Measurements from ENCODE around the gene SLCO2A1. TPM values are rescaled to one million over a fixed set of nuclear protein-coding genes. Genes with fewer than 3 reads are reported as not detected.

Gene SLCO2A1
- total and polyA plus RNA-seq, 2 donors (not counting 1 experiment from before 2014, with no cell fraction given): under 0.01 to 0.12 TPM

- Histone ChIP-seq H3K9ac (ENCODE audit: insufficient read depth, low read length) (no peak overlapping the region), H3K4me3 (replicated peaks in 1 of 4; ENCODE audit: control extremely low read depth in 1 of 4, insufficient read depth in 1 of 4, low read depth in 3 of 4, low read length in 4 of 4) (no peak overlapping the region), H3K4me2 (ENCODE audit: extremely low read depth, insufficient read depth, low read length) (no peak overlapping the region), H3K27me3 (ENCODE audit: control insufficient read depth, insufficient read depth, low read length) (no peaks in the 10 kb centered on the region), H3K9me3 (ENCODE audit: control insufficient read depth, insufficient read depth, low read depth, low read length) (no peaks in the 10 kb centered on the region), H3K4me1 (ENCODE audit: control insufficient read depth, extremely low read depth, insufficient read depth, low read length) (no peaks in the 10 kb centered on the region), H3K36me3 (ENCODE audit: control insufficient read depth, insufficient read depth, low read length) (no peaks in the 10 kb centered on the region), H3K79me2 (ENCODE audit: control insufficient read depth, insufficient read depth, low read length) (no peaks in the 10 kb centered on the region), H2AFZ (ENCODE audit: low read length) (no peak overlapping the region), H3K27ac (ENCODE audit: insufficient read depth, low read length) (no peak overlapping the region), H4K20me1 (ENCODE audit: control insufficient read depth, extremely low read depth, insufficient read depth, low read length) (no peaks in the 10 kb centered on the region)
- DNase-seq (ENCODE audit: low read depth in 2 of 2): no peak
- TF ChIP-seq CTCF (conservative IDR thresholded peaks at IDR 0.05 in 1 of 2, IDR thresholded peaks at IDR 0.05 in 1 of 2; ENCODE audit: low read depth in 1 of 2, low read length in 2 of 2) (no peak), EZH2 (IDR thresholded peaks at IDR 0.05; ENCODE audit: low read length, missing control alignments) (no peak)
Observed at GRCh38 chr3:134048278-134048996, 18.7 kb upstream of the SLCO2A1 start.

- TF ChIP-seq EZH2 (IDR thresholded peaks at IDR 0.05; ENCODE audit: low read length, missing control alignments) (no peak), CTCF (conservative IDR thresholded peaks at IDR 0.05 in 1 of 2, IDR thresholded peaks at IDR 0.05 in 1 of 2; ENCODE audit: low read depth in 1 of 2, low read length in 2 of 2) (no peak)
- no peaks in the 10 kb centered on the region for H3K27me3 ChIP-seq (ENCODE audit: control insufficient read depth, insufficient read depth, low read length)
- no peaks in the 10 kb centered on the region for H3K79me2 ChIP-seq (ENCODE audit: control insufficient read depth, insufficient read depth, low read length)
- no peaks in the 10 kb centered on the region for H3K9me3 ChIP-seq (ENCODE audit: control insufficient read depth, insufficient read depth, low read depth, low read length)
- DNase-seq (ENCODE audit: low read depth in 2 of 2): no peak
- no peak overlapping the region for H3K9ac ChIP-seq (ENCODE audit: insufficient read depth, low read length)
- H4K20me1 ChIP-seq (ENCODE audit: control insufficient read depth, extremely low read depth, insufficient read depth, low read length): no peaks in the 10 kb centered on the region
- no peak overlapping the region for H2AFZ ChIP-seq (ENCODE audit: low read length)
- H3K4me2 ChIP-seq (ENCODE audit: extremely low read depth, insufficient read depth, low read length): no peak overlapping the region
- no peaks in the 10 kb centered on the region for H3K36me3 ChIP-seq (ENCODE audit: control insufficient read depth, insufficient read depth, low read length)
- no peaks in the 10 kb centered on the region for H3K4me1 ChIP-seq (ENCODE audit: control insufficient read depth, extremely low read depth, insufficient read depth, low read length)
- no peak overlapping the region for H3K27ac ChIP-seq (ENCODE audit: insufficient read depth, low read length)
- H3K4me3 ChIP-seq (replicated peaks in 1 of 4; ENCODE audit: control extremely low read depth in 1 of 4, insufficient read depth in 1 of 4, low read depth in 3 of 4, low read length in 4 of 4): no peak overlapping the region
Observed at GRCh38 chr3:134044459-134044858, 14.7 kb upstream of the SLCO2A1 start.

- no peak for DNase-seq (ENCODE audit: low read depth in 2 of 2)
- no peak overlapping the region for H3K4me2 ChIP-seq (ENCODE audit: extremely low read depth, insufficient read depth, low read length)
- no peaks in the 10 kb centered on the region for H3K36me3 ChIP-seq (ENCODE audit: control insufficient read depth, insufficient read depth, low read length)
- H2AFZ ChIP-seq (ENCODE audit: low read length): no peak overlapping the region
- H3K9ac ChIP-seq (ENCODE audit: insufficient read depth, low read length): no peak overlapping the region
- no peak overlapping the region for H3K4me3 ChIP-seq (replicated peaks in 1 of 4; ENCODE audit: control extremely low read depth in 1 of 4, insufficient read depth in 1 of 4, low read depth in 3 of 4, low read length in 4 of 4)
- TF ChIP-seq CTCF (conservative IDR thresholded peaks at IDR 0.05 in 1 of 2, IDR thresholded peaks at IDR 0.05 in 1 of 2; ENCODE audit: low read depth in 1 of 2, low read length in 2 of 2) (no peak), EZH2 (IDR thresholded peaks at IDR 0.05; ENCODE audit: low read length, missing control alignments) (no peak)
- H3K27ac ChIP-seq (ENCODE audit: insufficient read depth, low read length): no peak overlapping the region
- H3K9me3 ChIP-seq (ENCODE audit: control insufficient read depth, insufficient read depth, low read depth, low read length): no peaks in the 10 kb centered on the region
- H4K20me1 ChIP-seq (ENCODE audit: control insufficient read depth, extremely low read depth, insufficient read depth, low read length): no peaks in the 10 kb centered on the region
- H3K4me1 ChIP-seq (ENCODE audit: control insufficient read depth, extremely low read depth, insufficient read depth, low read length): no peaks in the 10 kb centered on the region
- no peaks in the 10 kb centered on the region for H3K27me3 ChIP-seq (ENCODE audit: control insufficient read depth, insufficient read depth, low read length)
- no peaks in the 10 kb centered on the region for H3K79me2 ChIP-seq (ENCODE audit: control insufficient read depth, insufficient read depth, low read length)
Observed at GRCh38 chr3:134040066-134040465, 10.3 kb upstream of the SLCO2A1 start.

All from fibroblast of lung (primary cell).